GM23338 (cell line): Measurements from ENCODE around the gene PPCDC. TPM values are rescaled to one million over a fixed set of nuclear protein-coding genes. Genes with fewer than 3 reads are reported as not detected.
"Not testable (repeated sequence)": the region's sequence is repeated elsewhere in the genome, so short reads cannot be mapped to it uniquely, and the experiment has no call there.

ENCODE experiments used
- ATAC-seq: fragments of 200-7000 bp; cut with Tn5 transposase; 3 replicates; pipeline ENCODE4 v1.9.1; 2020
- DNase-seq: peaks from one replicate; pipeline ENCODE4 v3.0.0-alpha.2; 2015; ENCODE audit warnings: low spot score
- H2AFZ ChIP-seq: fragments of 200-600 bp; sonication (generic); 2 replicates; pipeline ENCODE4 v1.8.0; 2016; ENCODE audit warnings: antibody characterized with exemption, mild to moderate bottlenecking, moderate library complexity
- H3F3A ChIP-seq: fragments of 200-600 bp; sonication (generic); replicated peaks from 2 replicates; pipeline ENCODE4 v1.8.0; 2017; ENCODE audit warnings: antibody characterized with exemption, mixed run types, low read depth
- H3K27ac ChIP-seq: fragments of 200-600 bp; sonication (generic); 2 replicates; pipeline ENCODE4 v1.6.1; 2016; ENCODE audit warnings: low read depth
- H3K27me3 ChIP-seq: fragments of 200-600 bp; sonication (generic); 2 replicates; pipeline ENCODE4 v1.8.0; 2016; ENCODE audit warnings: mild to moderate bottlenecking, mixed run types, moderate library complexity; ENCODE audit not compliant: insufficient read depth
- H3K36me3 ChIP-seq: fragments of 200-600 bp; sonication (generic); 2 replicates; pipeline ENCODE4 v1.8.0; 2016; ENCODE audit warnings: mild to moderate bottlenecking; ENCODE audit not compliant: insufficient read depth
- H3K4me1 ChIP-seq: fragments of 200-600 bp; sonication (generic); 2 replicates; pipeline ENCODE4 v1.8.0; 2016; ENCODE audit warnings: mild to moderate bottlenecking, moderate library complexity; ENCODE audit not compliant: insufficient read depth
- H3K4me2 ChIP-seq: fragments of 200-600 bp; sonication (generic); 2 replicates; pipeline ENCODE4 v1.7.1; 2017; ENCODE audit warnings: mixed run types
- H3K4me3 ChIP-seq: fragments of 200-600 bp; sonication (generic); 2 replicates; pipeline ENCODE4 v1.6.1; 2016; ENCODE audit warnings: mixed run types
- H3K79me2 ChIP-seq: fragments of 200-600 bp; sonication (generic); replicated peaks from 2 replicates; pipeline ENCODE4 v1.8.0; 2017; ENCODE audit warnings: mild to moderate bottlenecking; ENCODE audit not compliant: insufficient read depth
- H3K9me2 ChIP-seq: fragments of 200-600 bp; sonication (generic); 2 replicates; pipeline ENCODE4 v1.8.0; 2017; ENCODE audit not compliant: insufficient read depth
- H4K20me1 ChIP-seq: fragments of 200-600 bp; sonication (generic); replicated peaks from 2 replicates; pipeline ENCODE4 v1.8.0; 2017; ENCODE audit warnings: mild to moderate bottlenecking; ENCODE audit not compliant: insufficient read depth
- H3K27ac Mint-ChIP-seq: 2 replicates; pipeline ENCODE4 v1.8.0; 2020; ENCODE audit warnings: inconsistent platforms, mild to moderate bottlenecking, moderate library complexity, mixed read lengths
- H3K27me3 Mint-ChIP-seq: 3 replicates; pipeline ENCODE4 v1.8.0; 2022; ENCODE audit warnings: low read depth, mild to moderate bottlenecking, moderate library complexity, mixed read lengths, inconsistent platforms; ENCODE audit not compliant: insufficient read depth, poor library complexity
- H3K36me3 Mint-ChIP-seq: 3 replicates; pipeline ENCODE4 v1.8.0; 2021; ENCODE audit warnings: low read depth, mild to moderate bottlenecking, inconsistent platforms, moderate library complexity, mixed read lengths
- H3K4me1 Mint-ChIP-seq: 3 replicates; pipeline ENCODE4 v1.8.0; 2020; ENCODE audit warnings: mild to moderate bottlenecking, inconsistent platforms, mixed read lengths
- H3K4me3 Mint-ChIP-seq: 3 replicates; pipeline ENCODE4 v1.8.0; 2021; ENCODE audit warnings: moderate library complexity, mild to moderate bottlenecking, inconsistent platforms, mixed read lengths
- H3K9me3 Mint-ChIP-seq: 3 replicates; pipeline ENCODE4 v1.8.0; 2020; ENCODE audit warnings: moderate library complexity, mild to moderate bottlenecking, inconsistent platforms, mixed read lengths
- CREB1 ChIP-seq: fragments of 250-450 bp; sonication (Bioruptor Pico); IDR thresholded peaks from 2 replicates; pipeline ENCODE4 v1.5.0; 2020; ENCODE audit warnings: low read depth, mild to moderate bottlenecking, moderate library complexity
- CTCF ChIP-seq, 2 experiments: fragments of 200-600 bp in 1 of 2; sonication (generic) in 1 of 2; conservative IDR thresholded peaks; 2 replicates each; pipeline versions ENCODE4 v1.5.1 to v1.6.1; 2016 to 2017; ENCODE audit warnings: antibody characterized with exemption in 2 of 2, low read depth in 2 of 2, mild to moderate bottlenecking in 2 of 2, moderate library complexity in 1 of 2
- ETS1 ChIP-seq: IDR thresholded peaks from 2 replicates; pipeline ENCODE4 v1.6.1; 2016; ENCODE audit warnings: antibody characterized with exemption
- EZH2 ChIP-seq: fragments of 200-600 bp; sonication (generic); IDR thresholded peaks from one replicate; pipeline ENCODE4 v1.8.0; 2017; ENCODE audit warnings: antibody characterized with exemption, mild to moderate bottlenecking, low read depth; ENCODE audit not compliant: unreplicated experiment
- JUNB ChIP-seq: IDR thresholded peaks from one replicate; pipeline ENCODE4 v1.6.1; 2016; ENCODE audit warnings: antibody characterized with exemption; ENCODE audit not compliant: unreplicated experiment
- NANOG ChIP-seq: IDR thresholded peaks from 2 replicates; pipeline ENCODE4 v1.6.1; 2016; ENCODE audit warnings: antibody characterized with exemption, borderline replicate concordance
- POLR2AphosphoS5 ChIP-seq: IDR thresholded peaks from 2 replicates; pipeline ENCODE4 v1.6.1; 2016; ENCODE audit warnings: antibody characterized with exemption, low read depth
- REST ChIP-seq: IDR thresholded peaks from one replicate; pipeline ENCODE4 v1.6.1; 2018; ENCODE audit warnings: antibody characterized with exemption; ENCODE audit not compliant: unreplicated experiment
- STAT1 ChIP-seq: IDR thresholded peaks from one replicate; pipeline ENCODE4 v1.6.1; 2016; ENCODE audit warnings: antibody characterized with exemption; ENCODE audit not compliant: unreplicated experiment
- ZNF114 ChIP-seq: fragments of 250-450 bp; sonication (Bioruptor Pico); IDR thresholded peaks from 2 replicates; pipeline ENCODE4 v1.5.0; 2020; ENCODE audit warnings: mild to moderate bottlenecking, moderate library complexity
- ZNF331 ChIP-seq: fragments of 250-450 bp; sonication (Bioruptor Pico); IDR thresholded peaks from 2 replicates; pipeline ENCODE4 v1.5.0; 2020; ENCODE audit warnings: low read depth, mild to moderate bottlenecking, moderate library complexity
- polyA plus RNA-seq: library from polyadenylated mRNA; unstranded; fragments of >200 nt; fragmentation: Nextera tagmentation; extraction: Ambion mirVana; gene quantifications from 2 replicates; pipeline ENCODE4 v1.2.1, GENCODE V29; 2016
- total RNA-seq: library from RNA; depleted of rRNA; stranded (reverse); fragments of >200 nt; shearing (Covaris generic); gene quantifications from 2 replicates; pipeline ENCODE4 v1.2.3, GENCODE V29; 2014

The PPCDC gene
- total and polyA plus RNA-seq, 2 experiments from 2014 or later, result 17.8 to 40.2 TPM

- TF ChIP-seq REST (no peak), CTCF (conservative IDR thresholded peaks at IDR 0.05; ENCODE audit: low read depth in 2 of 2) (no peak), STAT1 (no peak), ZNF331 (no peak), NANOG (no peak), ETS1 (no peak)
Measured at GRCh38 chr15:75076277-75076676, 52.9 kb downstream of the PPCDC start (continued).

GRCh38 chr15:75077551-75077961, 54.2 kb downstream of the PPCDC start:
- not testable (repeated sequence) for H4K20me1 ChIP-seq, H2AFZ ChIP-seq, H3K4me3 ChIP-seq, ATAC-seq, H3K79me2 ChIP-seq, H3K27me3 Mint-ChIP-seq, H3K27ac Mint-ChIP-seq, H3K27me3 ChIP-seq, H3K4me2 ChIP-seq, H3F3A ChIP-seq, H3K4me3 Mint-ChIP-seq, H3K9me2 ChIP-seq, H3K36me3 Mint-ChIP-seq, H3K4me1 Mint-ChIP-seq, H3K36me3 ChIP-seq, H3K4me1 ChIP-seq, DNase-seq, H3K27ac ChIP-seq
- peaks cover 33% of the 10 kb centered on the region for H3K9me3 Mint-ChIP-seq

- Mint-ChIP-seq H3K9me3 (peaks cover 9% of the 10 kb centered on the region), H3K36me3 (no peaks in the 10 kb centered on the region), H3K27me3 (peaks cover 2% of the 10 kb centered on the region), H3K4me3 (no peak overlapping the region), H3K27ac (no peak overlapping the region), H3K4me1 (no peaks in the 10 kb centered on the region)
- Histone ChIP-seq H3K27ac (no peak overlapping the region), H3K27me3 (no peaks in the 10 kb centered on the region), H3F3A (no peaks in the 10 kb centered on the region), H3K4me2 (no peak overlapping the region), H3K4me3 (no peak overlapping the region), H3K79me2 (no peaks in the 10 kb centered on the region), H4K20me1 (no peaks in the 10 kb centered on the region), H3K36me3 (no peaks in the 10 kb centered on the region), H2AFZ (no peak overlapping the region), H3K9me2 (no peaks in the 10 kb centered on the region), H3K4me1 (no peaks in the 10 kb centered on the region)
- ATAC-seq (no peak), DNase-seq (no peak)
- TF ChIP-seq CREB1 (CRISPR knock-in tag) (no peak), POLR2AphosphoS5 (no peak), CTCF (conservative IDR thresholded peaks at IDR 0.05; ENCODE audit: low read depth in 2 of 2) (no peak), ETS1 (no peak), ZNF331 (no peak), STAT1 (no peak), EZH2 (no peak), ZNF114 (CRISPR knock-in tag) (no peak), JUNB (no peak), NANOG (no peak)
Measured at GRCh38 chr15:75081150-75081549, 57.8 kb downstream of the PPCDC start.
